SK-N-SH treated with all-trans-retinoic acid at 6 μM for 48 hours (cell line): ENCODE data around the gene RAB38.

ENCODE experiments used
- ATAC-seq: fragments of 200-7000 bp; cut with Tn5 transposase; 3 replicates; pipeline ENCODE4 v1.9.1; 2020; ENCODE audit warnings: mild to moderate bottlenecking, moderate library complexity
- ARNTL ChIP-seq: fragments of 450-650 bp; formaldehyde crosslinking; IDR thresholded peaks from 2 replicates; pipeline ENCODE4 v1.5.0; 2020; ENCODE audit warnings: low read depth, mild to moderate bottlenecking, moderate library complexity, borderline replicate concordance
- BACH2 ChIP-seq: fragments of 250-450 bp; sonication (Bioruptor Pico); IDR thresholded peaks from 2 replicates; pipeline ENCODE4 v1.9.0; 2021; ENCODE audit warnings: mild to moderate bottlenecking, borderline replicate concordance
- CSDC2 ChIP-seq: fragments of 250-450 bp; sonication (Bioruptor Pico); IDR thresholded peaks from 2 replicates; pipeline ENCODE4 v1.5.0; 2020; ENCODE audit warnings: mild to moderate bottlenecking, moderate library complexity
- ESRRG ChIP-seq: fragments of 250-450 bp; sonication (Bioruptor Pico); IDR thresholded peaks from 2 replicates; pipeline ENCODE4 v1.6.1; 2021; ENCODE audit warnings: mild to moderate bottlenecking
- GLIS3 ChIP-seq: fragments of 250-450 bp; sonication (Bioruptor Pico); IDR thresholded peaks from 2 replicates; pipeline ENCODE4 v1.5.0; 2020; ENCODE audit warnings: mild to moderate bottlenecking, moderate library complexity
- ISL1 ChIP-seq: fragments of 250-450 bp; sonication (Bioruptor Pico); IDR thresholded peaks from 2 replicates; pipeline ENCODE4 v2.1.2; 2022; ENCODE audit warnings: mild to moderate bottlenecking, moderate library complexity
- OSR1 ChIP-seq: fragments of 250-450 bp; sonication (Bioruptor Pico); IDR thresholded peaks from 2 replicates; pipeline ENCODE4 v1.8.0; 2022; ENCODE audit warnings: moderate library complexity, mild to moderate bottlenecking, inconsistent platforms
- PPARA ChIP-seq: fragments of 250-450 bp; sonication (Bioruptor Pico); IDR thresholded peaks from 2 replicates; pipeline ENCODE4 v1.5.0; 2020; ENCODE audit warnings: mild to moderate bottlenecking, borderline replicate concordance
- SNAI2 ChIP-seq: fragments of 250-450 bp; sonication (Bioruptor Pico); IDR thresholded peaks from 2 replicates; pipeline ENCODE4 v1.5.0; 2020; ENCODE audit warnings: mild to moderate bottlenecking, moderate library complexity
- TCF4 ChIP-seq: fragments of 250-450 bp; sonication (Bioruptor Pico); IDR thresholded peaks from 2 replicates; pipeline ENCODE4 v1.8.0; 2021; ENCODE audit warnings: mild to moderate bottlenecking, moderate library complexity, borderline replicate concordance
- TOX ChIP-seq: fragments of 250-450 bp; sonication (Bioruptor Pico); IDR thresholded peaks from 2 replicates; pipeline ENCODE4 v1.8.0; 2021; ENCODE audit warnings: mild to moderate bottlenecking, moderate library complexity, borderline replicate concordance
- ZC3H10 ChIP-seq: fragments of 250-450 bp; sonication (Bioruptor Pico); IDR thresholded peaks from 2 replicates; pipeline ENCODE4 v1.5.1; 2021; ENCODE audit warnings: mild to moderate bottlenecking, moderate library complexity
- ZFP3 ChIP-seq: fragments of 250-450 bp; sonication (Bioruptor Pico); IDR thresholded peaks from 2 replicates; pipeline ENCODE4 v1.5.0; 2020; ENCODE audit warnings: mild to moderate bottlenecking, moderate library complexity
- ZFP30 ChIP-seq: fragments of 450-650 bp; formaldehyde crosslinking; IDR thresholded peaks from 2 replicates; pipeline ENCODE4 v1.5.0; 2022; ENCODE audit warnings: mild to moderate bottlenecking, moderate library complexity
- TF ChIP-seq, protein P1 (sequence below): fragments of 250-450 bp; sonication (Bioruptor Pico); IDR thresholded peaks from 2 replicates; pipeline ENCODE4 v1.5.1; 2021; ENCODE audit warnings: mild to moderate bottlenecking, moderate library complexity
- TF ChIP-seq, protein P2 (sequence below): fragments of 250-450 bp; sonication (Bioruptor Pico); IDR thresholded peaks from 2 replicates; pipeline ENCODE4 v1.5.0; 2020; ENCODE audit warnings: mild to moderate bottlenecking, moderate library complexity
- TF ChIP-seq, protein P3 (sequence below): fragments of 250-450 bp; sonication (Bioruptor Pico); IDR thresholded peaks from 2 replicates; pipeline ENCODE4 v1.8.0; 2021; ENCODE audit warnings: low read depth, mild to moderate bottlenecking, moderate library complexity, borderline replicate concordance
- TF ChIP-seq, protein P4 (sequence below): fragments of 250-450 bp; sonication (Bioruptor Pico); IDR thresholded peaks from 2 replicates; pipeline ENCODE4 v1.5.1; 2020; ENCODE audit warnings: low read depth, mild to moderate bottlenecking, moderate library complexity
- TF ChIP-seq, protein P5 (sequence below): fragments of 250-450 bp; sonication (Bioruptor Pico); IDR thresholded peaks from 2 replicates; pipeline ENCODE4 v1.8.0; 2020; ENCODE audit warnings: mild to moderate bottlenecking, moderate library complexity, borderline replicate concordance

Gene RAB38

DNA sequence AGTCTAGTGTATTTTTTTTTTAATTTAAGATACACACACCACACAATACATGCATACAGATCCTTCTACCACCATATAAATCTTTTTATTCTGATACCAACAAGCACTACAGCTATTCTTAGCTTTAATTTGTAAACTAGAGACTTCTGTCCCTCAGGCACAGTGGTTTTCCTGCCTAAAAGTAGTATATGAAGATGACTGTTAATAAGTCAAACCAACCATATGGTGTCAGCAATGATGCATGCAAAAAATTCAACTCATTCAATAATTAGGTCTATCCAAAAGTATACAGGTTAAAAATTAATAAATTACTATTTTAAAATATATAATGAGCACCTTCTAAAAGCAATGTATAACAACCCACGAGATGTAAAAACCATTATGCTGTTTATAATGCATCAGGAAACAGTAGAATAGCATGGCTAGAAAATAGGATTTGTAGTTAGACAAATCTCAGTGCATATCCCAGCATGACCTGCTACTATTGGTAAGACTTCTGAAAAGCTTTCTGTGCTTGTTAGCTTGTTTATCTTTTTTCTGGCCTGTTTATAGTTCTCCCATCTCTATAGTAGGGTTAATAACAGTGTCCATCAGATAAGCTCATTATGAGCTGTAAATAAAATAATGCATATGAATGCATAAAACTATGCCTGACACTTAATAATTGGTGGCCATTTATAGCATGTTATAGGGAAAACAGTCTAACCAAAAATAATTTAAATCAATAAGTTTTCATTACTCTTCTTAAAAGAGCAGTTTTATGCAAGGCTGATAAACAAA lies 10.2 kb downstream of the RAB38 start:
- no peak for TF ChIP-seq GLIS3
- TF ChIP-seq ZC3H10 (CRISPR knock-in tag) = no peak
- no peak for TF ChIP-seq CSDC2 (CRISPR knock-in tag)
- TF ChIP-seq, protein P1, sequence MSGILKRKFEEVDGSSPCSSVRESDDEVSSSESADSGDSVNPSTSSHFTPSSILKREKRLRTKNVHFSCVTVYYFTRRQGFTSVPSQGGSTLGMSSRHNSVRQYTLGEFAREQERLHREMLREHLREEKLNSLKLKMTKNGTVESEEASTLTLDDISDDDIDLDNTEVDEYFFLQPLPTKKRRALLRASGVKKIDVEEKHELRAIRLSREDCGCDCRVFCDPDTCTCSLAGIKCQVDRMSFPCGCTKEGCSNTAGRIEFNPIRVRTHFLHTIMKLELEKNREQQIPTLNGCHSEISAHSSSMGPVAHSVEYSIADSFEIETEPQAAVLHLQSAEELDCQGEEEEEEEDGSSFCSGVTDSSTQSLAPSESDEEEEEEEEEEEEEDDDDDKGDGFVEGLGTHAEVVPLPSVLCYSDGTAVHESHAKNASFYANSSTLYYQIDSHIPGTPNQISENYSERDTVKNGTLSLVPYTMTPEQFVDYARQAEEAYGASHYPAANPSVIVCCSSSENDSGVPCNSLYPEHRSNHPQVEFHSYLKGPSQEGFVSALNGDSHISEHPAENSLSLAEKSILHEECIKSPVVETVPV (CRISPR knock-in tag) = no peak
- no peak for TF ChIP-seq TOX (CRISPR knock-in tag)
- TF ChIP-seq TCF4 = no peak
- no peak for TF ChIP-seq OSR1 (CRISPR knock-in tag)
- TF ChIP-seq BACH2 (CRISPR knock-in tag) = no peak
- no peak for TF ChIP-seq PPARA (CRISPR knock-in tag)
- no peak for TF ChIP-seq ZFP30 (CRISPR knock-in tag)
- no peak for ATAC-seq

DNA sequence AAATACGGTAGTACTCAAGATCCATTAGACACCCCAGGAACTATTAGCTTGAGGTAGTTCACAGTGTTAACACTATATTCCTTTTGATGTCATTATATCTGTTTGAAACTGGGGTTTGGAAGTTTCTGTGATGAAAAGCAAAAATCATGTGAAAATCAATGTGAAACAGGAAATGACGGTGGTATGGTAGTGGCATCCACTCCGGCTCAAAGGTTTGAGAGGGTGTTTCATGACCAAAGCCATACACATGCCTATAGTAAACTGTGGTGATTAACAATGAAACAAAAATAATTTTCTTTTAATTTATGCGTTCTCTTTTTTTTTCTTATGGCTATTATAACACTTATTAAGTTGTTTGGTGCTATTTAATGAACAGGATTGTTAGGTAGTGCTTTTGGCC lies 10.9 kb downstream of the RAB38 start:
- no peak for ATAC-seq
- TF ChIP-seq SNAI2 (CRISPR knock-in tag) = no peak
- TF ChIP-seq, protein P2, sequence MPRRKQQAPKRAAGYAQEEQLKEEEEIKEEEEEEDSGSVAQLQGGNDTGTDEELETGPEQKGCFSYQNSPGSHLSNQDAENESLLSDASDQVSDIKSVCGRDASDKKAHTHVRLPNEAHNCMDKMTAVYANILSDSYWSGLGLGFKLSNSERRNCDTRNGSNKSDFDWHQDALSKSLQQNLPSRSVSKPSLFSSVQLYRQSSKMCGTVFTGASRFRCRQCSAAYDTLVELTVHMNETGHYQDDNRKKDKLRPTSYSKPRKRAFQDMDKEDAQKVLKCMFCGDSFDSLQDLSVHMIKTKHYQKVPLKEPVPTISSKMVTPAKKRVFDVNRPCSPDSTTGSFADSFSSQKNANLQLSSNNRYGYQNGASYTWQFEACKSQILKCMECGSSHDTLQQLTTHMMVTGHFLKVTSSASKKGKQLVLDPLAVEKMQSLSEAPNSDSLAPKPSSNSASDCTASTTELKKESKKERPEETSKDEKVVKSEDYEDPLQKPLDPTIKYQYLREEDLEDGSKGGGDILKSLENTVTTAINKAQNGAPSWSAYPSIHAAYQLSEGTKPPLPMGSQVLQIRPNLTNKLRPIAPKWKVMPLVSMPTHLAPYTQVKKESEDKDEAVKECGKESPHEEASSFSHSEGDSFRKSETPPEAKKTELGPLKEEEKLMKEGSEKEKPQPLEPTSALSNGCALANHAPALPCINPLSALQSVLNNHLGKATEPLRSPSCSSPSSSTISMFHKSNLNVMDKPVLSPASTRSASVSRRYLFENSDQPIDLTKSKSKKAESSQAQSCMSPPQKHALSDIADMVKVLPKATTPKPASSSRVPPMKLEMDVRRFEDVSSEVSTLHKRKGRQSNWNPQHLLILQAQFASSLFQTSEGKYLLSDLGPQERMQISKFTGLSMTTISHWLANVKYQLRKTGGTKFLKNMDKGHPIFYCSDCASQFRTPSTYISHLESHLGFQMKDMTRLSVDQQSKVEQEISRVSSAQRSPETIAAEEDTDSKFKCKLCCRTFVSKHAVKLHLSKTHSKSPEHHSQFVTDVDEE (CRISPR knock-in tag) = no peak
- TF ChIP-seq TOX (CRISPR knock-in tag) = no peak
- no peak for TF ChIP-seq ZC3H10 (CRISPR knock-in tag)
- no peak for TF ChIP-seq ESRRG (CRISPR knock-in tag)
- TF ChIP-seq, protein P1 (CRISPR knock-in tag) = no peak
- no peak for TF ChIP-seq GLIS3
- TF ChIP-seq PPARA (CRISPR knock-in tag) = no peak

DNA sequence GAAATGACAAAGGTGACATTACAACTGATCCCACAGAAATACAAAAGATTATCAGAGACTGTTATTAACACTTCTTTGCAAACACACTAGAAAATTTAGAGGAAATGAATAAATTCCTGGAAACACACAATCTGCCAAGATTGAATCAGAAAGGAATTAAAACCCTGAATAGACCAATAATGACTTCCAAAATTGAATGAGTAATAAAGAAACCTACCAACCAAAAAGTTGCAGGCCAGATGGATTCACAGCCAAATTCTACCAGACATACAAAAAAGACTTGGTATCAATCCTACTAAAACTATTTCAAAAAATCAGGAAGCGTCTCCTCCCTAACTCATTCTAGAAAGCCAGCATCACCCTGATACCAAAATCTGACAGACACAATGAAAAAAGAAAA lies 17.2 kb downstream of the RAB38 start:
- TF ChIP-seq ISL1 (CRISPR knock-in tag) = no peak
- TF ChIP-seq TCF4 = no peak
- TF ChIP-seq ZFP3 (CRISPR knock-in tag) = no peak
- TF ChIP-seq, protein P3, sequence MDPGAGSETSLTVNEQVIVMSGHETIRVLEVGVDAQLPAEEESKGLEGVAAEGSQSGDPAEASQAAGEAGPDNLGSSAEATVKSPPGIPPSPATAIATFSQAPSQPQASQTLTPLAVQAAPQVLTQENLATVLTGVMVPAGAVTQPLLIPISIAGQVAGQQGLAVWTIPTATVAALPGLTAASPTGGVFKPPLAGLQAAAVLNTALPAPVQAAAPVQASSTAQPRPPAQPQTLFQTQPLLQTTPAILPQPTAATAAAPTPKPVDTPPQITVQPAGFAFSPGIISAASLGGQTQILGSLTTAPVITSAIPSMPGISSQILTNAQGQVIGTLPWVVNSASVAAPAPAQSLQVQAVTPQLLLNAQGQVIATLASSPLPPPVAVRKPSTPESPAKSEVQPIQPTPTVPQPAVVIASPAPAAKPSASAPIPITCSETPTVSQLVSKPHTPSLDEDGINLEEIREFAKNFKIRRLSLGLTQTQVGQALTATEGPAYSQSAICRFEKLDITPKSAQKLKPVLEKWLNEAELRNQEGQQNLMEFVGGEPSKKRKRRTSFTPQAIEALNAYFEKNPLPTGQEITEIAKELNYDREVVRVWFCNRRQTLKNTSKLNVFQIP (CRISPR knock-in tag) = no peak
- TF ChIP-seq, protein P4, sequence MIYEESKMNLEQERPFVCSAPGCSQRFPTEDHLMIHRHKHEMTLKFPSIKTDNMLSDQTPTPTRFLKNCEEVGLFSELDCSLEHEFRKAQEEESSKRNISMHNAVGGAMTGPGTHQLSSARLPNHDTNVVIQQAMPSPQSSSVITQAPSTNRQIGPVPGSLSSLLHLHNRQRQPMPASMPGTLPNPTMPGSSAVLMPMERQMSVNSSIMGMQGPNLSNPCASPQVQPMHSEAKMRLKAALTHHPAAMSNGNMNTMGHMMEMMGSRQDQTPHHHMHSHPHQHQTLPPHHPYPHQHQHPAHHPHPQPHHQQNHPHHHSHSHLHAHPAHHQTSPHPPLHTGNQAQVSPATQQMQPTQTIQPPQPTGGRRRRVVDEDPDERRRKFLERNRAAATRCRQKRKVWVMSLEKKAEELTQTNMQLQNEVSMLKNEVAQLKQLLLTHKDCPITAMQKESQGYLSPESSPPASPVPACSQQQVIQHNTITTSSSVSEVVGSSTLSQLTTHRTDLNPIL (CRISPR knock-in tag) = no peak
- TF ChIP-seq, protein P5, sequence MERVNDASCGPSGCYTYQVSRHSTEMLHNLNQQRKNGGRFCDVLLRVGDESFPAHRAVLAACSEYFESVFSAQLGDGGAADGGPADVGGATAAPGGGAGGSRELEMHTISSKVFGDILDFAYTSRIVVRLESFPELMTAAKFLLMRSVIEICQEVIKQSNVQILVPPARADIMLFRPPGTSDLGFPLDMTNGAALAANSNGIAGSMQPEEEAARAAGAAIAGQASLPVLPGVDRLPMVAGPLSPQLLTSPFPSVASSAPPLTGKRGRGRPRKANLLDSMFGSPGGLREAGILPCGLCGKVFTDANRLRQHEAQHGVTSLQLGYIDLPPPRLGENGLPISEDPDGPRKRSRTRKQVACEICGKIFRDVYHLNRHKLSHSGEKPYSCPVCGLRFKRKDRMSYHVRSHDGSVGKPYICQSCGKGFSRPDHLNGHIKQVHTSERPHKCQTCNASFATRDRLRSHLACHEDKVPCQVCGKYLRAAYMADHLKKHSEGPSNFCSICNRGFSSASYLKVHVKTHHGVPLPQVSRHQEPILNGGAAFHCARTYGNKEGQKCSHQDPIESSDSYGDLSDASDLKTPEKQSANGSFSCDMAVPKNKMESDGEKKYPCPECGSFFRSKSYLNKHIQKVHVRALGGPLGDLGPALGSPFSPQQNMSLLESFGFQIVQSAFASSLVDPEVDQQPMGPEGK (CRISPR knock-in tag) = no peak
- TF ChIP-seq, protein P2 (CRISPR knock-in tag) = no peak
- TF ChIP-seq PPARA (CRISPR knock-in tag) = no peak
- TF ChIP-seq, protein P1 (CRISPR knock-in tag) = no peak
- TF ChIP-seq GLIS3 = no peak
- no peak for TF ChIP-seq ARNTL (CRISPR knock-in tag)
- TF ChIP-seq TOX (CRISPR knock-in tag) = no peak
- no peak for ATAC-seq
